GM06990 (cell line): Measurements from ENCODE around the gene EIF4G3.
"Not testable (repeated sequence)": the region's sequence is repeated elsewhere in the genome, so short reads cannot be mapped to it uniquely, and the experiment has no call there.

Experiments
- DNase-seq: peaks from one replicate; pipeline ENCODE4 v3.0.0-alpha.2; 2011; ENCODE audit not compliant: insufficient read length; ENCODE audit errors: extremely low read depth
- H3K27me3 ChIP-seq: replicated peaks from 2 replicates; pipeline ENCODE4 v1.6.0; 2011; ENCODE audit warnings: low read length; ENCODE audit not compliant: control insufficient read depth, insufficient read depth
- H3K36me3 ChIP-seq: 2 replicates; pipeline ENCODE4 v1.5.1; 2011; ENCODE audit warnings: low read length; ENCODE audit not compliant: control insufficient read depth, insufficient read depth
- H3K4me3 ChIP-seq: replicated peaks from 2 replicates; pipeline ENCODE4 v1.5.1; 2011; ENCODE audit warnings: low read depth, mild to moderate bottlenecking, control low read depth, low read length
- CTCF ChIP-seq: IDR thresholded peaks from 2 replicates; pipeline ENCODE4 v1.5.1; 2011; ENCODE audit warnings: low read length, control low read depth, mild to moderate bottlenecking, inconsistent platforms; ENCODE audit not compliant: insufficient read depth, poor library complexity, severe bottlenecking

EIF4G3 gene

GRCh38 chr1:20793236-20793635 lies 383.5 kb downstream of the EIF4G3 start:
- no peak overlapping the region for H3K4me3 ChIP-seq
- no peaks in the 10 kb centered on the region for H3K36me3 ChIP-seq
- no peak for DNase-seq
- H3K27me3 ChIP-seq = no peaks in the 10 kb centered on the region
- TF ChIP-seq CTCF = no peak

DNA sequence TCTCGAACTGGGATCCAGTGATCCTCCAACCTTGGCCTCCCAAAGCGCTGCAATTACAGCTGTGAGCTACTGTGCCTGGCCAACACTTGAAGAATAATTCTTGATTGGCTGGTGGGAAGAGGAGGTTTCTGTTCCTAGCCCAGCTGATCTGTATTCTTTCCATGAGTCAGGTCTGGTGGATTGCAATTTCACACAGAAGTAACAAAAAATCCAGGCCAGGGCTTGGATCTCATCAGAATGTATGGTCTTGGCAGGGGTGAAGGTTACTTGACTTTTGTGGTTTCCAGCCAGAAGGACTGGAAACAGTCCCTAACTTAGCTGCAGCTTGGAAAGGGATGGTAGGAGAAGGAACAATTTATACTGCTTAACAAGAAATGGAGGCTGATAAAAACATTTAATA lies 384.5 kb downstream of the EIF4G3 start:
- no peak for DNase-seq
- TF ChIP-seq CTCF = no peak
- no peaks in the 10 kb centered on the region for H3K36me3 ChIP-seq
- H3K27me3 ChIP-seq = no peaks in the 10 kb centered on the region
- no peak overlapping the region for H3K4me3 ChIP-seq

- no peaks in the 10 kb centered on the region for H3K36me3 ChIP-seq
- TF ChIP-seq CTCF = no peak
- no peaks in the 10 kb centered on the region for H3K27me3 ChIP-seq
- DNase-seq = no peak
- no peak overlapping the region for H3K4me3 ChIP-seq
Observed at GRCh38 chr1:20790785-20791184, 385.9 kb downstream of the EIF4G3 start.

DNA sequence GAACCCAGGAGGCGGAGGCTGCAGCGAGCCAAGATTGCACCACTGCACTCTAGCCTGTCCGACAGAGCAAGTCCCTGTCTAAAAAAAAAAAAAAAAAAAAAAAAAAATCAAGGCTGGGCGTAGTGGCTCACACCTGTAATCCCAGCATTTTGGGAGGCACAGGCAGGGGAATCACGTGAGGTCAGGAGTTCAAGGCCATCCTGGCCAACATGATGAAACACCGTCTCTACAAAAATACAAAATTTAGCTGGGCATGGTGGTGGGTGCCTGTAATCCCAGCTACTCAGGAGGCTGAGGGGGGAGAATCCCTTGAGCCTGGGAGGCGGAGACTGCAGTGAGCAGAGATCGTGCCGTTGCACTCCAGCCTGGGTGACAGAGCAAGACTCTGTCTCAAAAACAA lies 387.1 kb downstream of the EIF4G3 start:
- not testable (repeated sequence) for H3K27me3 ChIP-seq, H3K4me3 ChIP-seq, DNase-seq, H3K36me3 ChIP-seq

DNA sequence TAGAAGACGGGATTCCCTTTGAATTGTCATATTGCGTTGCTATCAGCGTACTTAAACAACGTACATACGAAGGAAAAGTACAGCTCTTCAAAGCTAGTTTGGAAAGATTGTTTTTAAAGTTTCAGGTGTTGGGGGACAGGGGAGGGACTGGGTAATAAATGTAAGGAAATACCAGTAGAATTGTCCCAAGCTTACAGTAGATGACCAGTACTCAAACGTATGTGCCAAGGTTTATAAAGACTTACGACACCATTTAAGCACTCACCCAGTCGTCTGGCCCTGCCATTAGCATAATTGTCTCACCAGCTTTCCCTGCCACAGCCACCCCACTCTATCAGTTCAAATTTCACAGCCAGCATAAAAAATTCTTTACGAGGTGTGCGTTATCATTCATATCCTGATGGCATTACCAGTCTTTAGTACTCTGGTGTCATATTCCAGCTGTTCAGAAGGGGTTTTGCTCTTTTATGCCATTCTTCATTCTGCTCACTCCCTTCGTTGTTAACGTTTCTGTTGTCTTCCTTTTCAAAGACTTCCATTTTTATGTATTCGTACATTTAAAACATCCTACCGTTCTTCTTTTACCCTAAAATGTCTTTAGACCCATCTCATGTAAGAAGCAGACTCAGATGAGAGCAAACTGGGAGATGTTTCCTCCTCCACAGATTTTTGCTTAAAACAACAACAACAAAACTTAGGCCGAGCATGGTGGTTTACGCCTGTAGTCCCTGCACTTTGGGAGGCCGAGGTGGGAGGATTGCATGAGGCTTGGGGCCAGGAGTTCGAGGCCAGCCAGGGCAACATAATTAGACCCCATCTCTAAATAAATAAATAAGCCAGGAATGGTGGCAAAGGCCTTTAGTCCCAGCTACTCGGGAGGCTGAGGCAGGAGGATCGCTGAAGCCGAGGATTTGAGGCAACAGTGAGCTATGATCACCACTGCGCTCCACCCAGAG lies 388.6 kb downstream of the EIF4G3 start:
- TF ChIP-seq CTCF = no peak
- H3K36me3 ChIP-seq = no peaks in the 10 kb centered on the region
- H3K4me3 ChIP-seq = peak overlapping the region; percentile 80
- H3K27me3 ChIP-seq = no peaks in the 10 kb centered on the region
- no peak for DNase-seq

GRCh38 chr1:20787029-20787839 lies 389.5 kb downstream of the EIF4G3 start, which contains the start of gene HP1BP3:
Gene HP1BP3 (minus strand): TSS chr1:20787307. CDS start chr1:20780440, 6,867 bp downstream.
- no peaks in the 10 kb centered on the region for H3K27me3 ChIP-seq
- peak within 1 kb of the TSS; percentile 80 for H3K4me3 ChIP-seq
- no peak for TF ChIP-seq CTCF
- peak; percentile 86 for DNase-seq
- no peaks in the 10 kb centered on the region for H3K36me3 ChIP-seq
